Loucy (cell line): ENCODE results near the gene PJA2.
"Not testable (repeated sequence)": the region's sequence is repeated elsewhere in the genome, so short reads cannot be mapped to it uniquely, and the experiment has no call there.

ENCODE experiments used
- H2AFZ ChIP-seq: fragments of 200-600 bp; sonication (generic); 2 replicates; pipeline ENCODE4 v1.6.0; 2016; ENCODE audit warnings: antibody characterized with exemption, mild to moderate bottlenecking, low read length, moderate library complexity
- H3F3A ChIP-seq: fragments of 200-600 bp; 2 replicates; pipeline ENCODE4 v1.6.0; 2016; ENCODE audit warnings: antibody characterized with exemption, low read depth, mild to moderate bottlenecking
- H3K27me3 ChIP-seq: fragments of 200-600 bp; sonication (generic); 2 replicates; pipeline ENCODE4 v1.6.1; 2014; ENCODE audit warnings: low read length, mild to moderate bottlenecking; ENCODE audit not compliant: insufficient read depth, poor library complexity, severe bottlenecking
- H3K36me3 ChIP-seq: fragments of 200-600 bp; sonication (generic); 2 replicates; pipeline ENCODE4 v1.6.1; 2016; ENCODE audit warnings: low read length; ENCODE audit not compliant: insufficient read depth
- H3K4me1 ChIP-seq: fragments of 200-600 bp; sonication (generic); 2 replicates; pipeline ENCODE4 v1.5.1; 2014; ENCODE audit warnings: low read length, mild to moderate bottlenecking; ENCODE audit not compliant: insufficient read depth, poor library complexity, severe bottlenecking
- H3K4me2 ChIP-seq: fragments of 200-600 bp; sonication (generic); 2 replicates; pipeline ENCODE4 v1.6.0; 2014; ENCODE audit warnings: antibody characterized with exemption, low read length, low read depth, mild to moderate bottlenecking; ENCODE audit not compliant: poor library complexity, severe bottlenecking
- H3K4me3 ChIP-seq: fragments of 200-600 bp; sonication (generic); 2 replicates; pipeline ENCODE4 v1.5.1; 2014; ENCODE audit warnings: low read length, mild to moderate bottlenecking, mixed read lengths; ENCODE audit not compliant: poor library complexity, severe bottlenecking
- H3K79me2 ChIP-seq: fragments of 200-600 bp; sonication (generic); 2 replicates; pipeline ENCODE4 v1.6.1; 2014; ENCODE audit warnings: low read length; ENCODE audit not compliant: insufficient read depth
- H3K9ac ChIP-seq: fragments of 200-600 bp; sonication (generic); 2 replicates; pipeline ENCODE4 v1.6.0; 2014; ENCODE audit warnings: mild to moderate bottlenecking, low read depth, low read length, moderate library complexity; ENCODE audit not compliant: poor library complexity, severe bottlenecking
- H3K9me2 ChIP-seq: fragments of 200-600 bp; sonication (generic); replicated peaks from 2 replicates; pipeline ENCODE4 v1.6.1; 2016; ENCODE audit warnings: low read depth, low read length, mixed read lengths
- H3K9me3 ChIP-seq: fragments of 200-600 bp; sonication (generic); 2 replicates; pipeline ENCODE4 v1.6.1; 2014; ENCODE audit warnings: mild to moderate bottlenecking, antibody characterized with exemption, low read length, low read depth; ENCODE audit not compliant: insufficient read depth
- H4K20me1 ChIP-seq: fragments of 200-600 bp; sonication (generic); 2 replicates; pipeline ENCODE4 v1.6.0; 2014; ENCODE audit warnings: antibody characterized with exemption, low read length, mild to moderate bottlenecking; ENCODE audit not compliant: insufficient read depth, poor library complexity, severe bottlenecking
- CTCF ChIP-seq: fragments of 200-600 bp; sonication (generic); conservative IDR thresholded peaks from 2 replicates; pipeline ENCODE4 v1.5.1; 2014; ENCODE audit warnings: mild to moderate bottlenecking, antibody characterized with exemption, low read length
- EZH2phosphoT487 ChIP-seq: fragments of 200-600 bp; IDR thresholded peaks from 2 replicates; pipeline ENCODE4 v1.6.1; 2018; ENCODE audit warnings: antibody characterized with exemption, mild to moderate bottlenecking, moderate library complexity, borderline replicate concordance

Gene PJA2

GRCh38 chr5:109416882-109417281, 7.1 kb upstream of the PJA2 start:
- Histone ChIP-seq H3K4me1 (peaks cover 11% of the 10 kb centered on the region), H3K9me3 (peaks cover 7% of the 10 kb centered on the region; the same call in 1 of the 2 replicates), H3K4me3 (no peak overlapping the region), H3K36me3 (no peaks in the 10 kb centered on the region), H2AFZ (no peak overlapping the region), H3F3A (no peaks in the 10 kb centered on the region), H4K20me1 (no peaks in the 10 kb centered on the region), H3K27me3 (no peaks in the 10 kb centered on the region), H3K79me2 (no peaks in the 10 kb centered on the region), H3K9ac (no peak overlapping the region), H3K4me2 (no peak overlapping the region), H3K9me2 (no peaks in the 10 kb centered on the region)
- TF ChIP-seq EZH2phosphoT487 (no peak), CTCF (no peak)

- not testable (repeated sequence) for H3K9ac ChIP-seq, H3F3A ChIP-seq, H3K4me3 ChIP-seq, H2AFZ ChIP-seq, H3K4me2 ChIP-seq, H3K79me2 ChIP-seq, H4K20me1 ChIP-seq, H3K36me3 ChIP-seq, H3K9me2 ChIP-seq, H3K9me3 ChIP-seq, H3K27me3 ChIP-seq
- peaks cover 23% of the 10 kb centered on the region for H3K4me1 ChIP-seq
Observed at GRCh38 chr5:109413921-109414461, 4.2 kb upstream of the PJA2 start.

GRCh38 chr5:109413458-109413857, 3.7 kb upstream of the PJA2 start:
- Histone ChIP-seq H2AFZ (peak overlapping the region; percentile 34), H4K20me1 (peaks cover 3% of the 10 kb centered on the region), H3K9me2 (no peaks in the 10 kb centered on the region), H3K4me1 (peaks cover 23% of the 10 kb centered on the region), H3K79me2 (peaks cover 4% of the 10 kb centered on the region), H3K9me3 (peaks cover 7% of the 10 kb centered on the region; the same call in 1 of the 2 replicates), H3K9ac (no peak overlapping the region), H3K27me3 (no peaks in the 10 kb centered on the region), H3K4me2 (peak overlapping the region; percentile 18), H3K36me3 (no peaks in the 10 kb centered on the region), H3F3A (peaks cover 3% of the 10 kb centered on the region; the same call in 1 of the 2 replicates), H3K4me3 (no peak overlapping the region)
- TF ChIP-seq CTCF (no peak), EZH2phosphoT487 (no peak)

GRCh38 chr5:109412981-109413402, 3.2 kb upstream of the PJA2 start:
- H3K4me1 ChIP-seq = peaks cover 23% of the 10 kb centered on the region
- no peaks in the 10 kb centered on the region for H3K9me2 ChIP-seq
- peaks cover 8% of the 10 kb centered on the region for H3K79me2 ChIP-seq
- no peak overlapping the region for H3K4me3 ChIP-seq
- H3K9ac ChIP-seq = no peak overlapping the region
- no peak for TF ChIP-seq CTCF
- no peak for TF ChIP-seq EZH2phosphoT487
- H3F3A ChIP-seq = peaks cover 3% of the 10 kb centered on the region; the same call in 1 of the 2 replicates
- peaks cover 8% of the 10 kb centered on the region for H4K20me1 ChIP-seq
- H3K36me3 ChIP-seq = no peaks in the 10 kb centered on the region
- peaks cover 7% of the 10 kb centered on the region; the same call in 1 of the 2 replicates for H3K9me3 ChIP-seq
- H3K4me2 ChIP-seq = peak overlapping the region; percentile 18
- H3K27me3 ChIP-seq = no peaks in the 10 kb centered on the region
- H2AFZ ChIP-seq = peak overlapping the region; percentile 34
